GM18505 (cell line): Measurements from ENCODE around the gene ERC1.
A peak's percentile ranks its signal among the peaks of the same experiment; 100 is the strongest.
"Not testable (repeated sequence)": the region's sequence is repeated elsewhere in the genome, so short reads cannot be mapped to it uniquely, and the experiment has no call there.

Experiments
- ATAC-seq: cut with Tn5 transposase; IDR thresholded peaks from one replicate; pipeline ENCODE4 v1.9.1; 2021; ENCODE audit not compliant: unreplicated experiment
- POLR2A ChIP-seq: IDR thresholded peaks from 4 replicates; pipeline ENCODE4 v1.6.1; 2011; ENCODE audit warnings: borderline replicate concordance; ENCODE audit not compliant: insufficient read depth, insufficient read length; ENCODE audit errors: extremely low read depth

The ERC1 gene

DNA sequence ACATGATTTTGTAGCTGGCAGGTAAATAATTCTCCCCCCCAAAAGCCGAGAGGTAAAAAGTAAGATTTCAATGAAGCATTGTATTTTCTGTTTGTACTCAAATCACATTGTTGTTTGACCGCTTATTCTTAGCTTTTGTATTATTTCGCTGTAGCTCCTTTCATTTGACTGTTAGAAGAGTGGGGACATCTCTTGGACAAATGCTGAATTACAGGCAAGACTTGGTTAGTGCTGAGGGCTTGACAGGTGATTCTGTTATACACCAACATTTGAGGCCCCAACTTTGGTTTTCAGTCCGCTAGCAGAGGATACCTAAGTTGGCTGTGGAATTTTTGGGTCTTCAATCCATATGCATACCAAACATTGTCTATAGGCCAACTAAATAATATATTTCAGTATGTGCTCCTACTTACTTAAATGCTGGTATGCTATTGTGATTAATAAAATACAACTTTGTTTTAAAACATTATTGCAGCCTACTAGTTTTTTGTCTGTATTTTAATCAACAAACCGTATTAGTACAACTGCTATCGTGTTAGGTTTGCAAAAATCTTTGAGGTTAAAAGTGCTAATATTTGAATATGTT lies 102.2 kb downstream of the ERC1 start:
- no peak for TF ChIP-seq POLR2A
- ATAC-seq, result no peak

DNA sequence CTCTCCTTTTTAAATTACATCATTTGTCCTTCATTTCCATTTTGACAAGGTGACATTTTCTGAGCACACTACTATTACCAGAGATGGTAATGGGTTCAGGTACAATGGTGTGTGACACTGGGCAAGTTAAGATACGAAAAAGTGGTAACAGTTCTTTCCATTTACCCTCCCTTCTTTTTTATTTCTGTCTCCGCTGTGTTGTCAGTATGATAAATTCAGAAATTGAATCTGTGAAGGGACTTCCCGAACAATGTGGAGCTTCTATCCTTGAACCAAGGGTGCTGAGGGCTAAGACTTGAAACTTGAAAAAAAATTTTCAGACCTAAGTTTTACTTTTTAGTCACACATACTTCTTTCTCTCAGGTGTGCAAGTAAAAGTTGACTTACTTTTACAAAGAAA lies 103.7 kb downstream of the ERC1 start:
- no peak for ATAC-seq
- no peak for TF ChIP-seq POLR2A

DNA sequence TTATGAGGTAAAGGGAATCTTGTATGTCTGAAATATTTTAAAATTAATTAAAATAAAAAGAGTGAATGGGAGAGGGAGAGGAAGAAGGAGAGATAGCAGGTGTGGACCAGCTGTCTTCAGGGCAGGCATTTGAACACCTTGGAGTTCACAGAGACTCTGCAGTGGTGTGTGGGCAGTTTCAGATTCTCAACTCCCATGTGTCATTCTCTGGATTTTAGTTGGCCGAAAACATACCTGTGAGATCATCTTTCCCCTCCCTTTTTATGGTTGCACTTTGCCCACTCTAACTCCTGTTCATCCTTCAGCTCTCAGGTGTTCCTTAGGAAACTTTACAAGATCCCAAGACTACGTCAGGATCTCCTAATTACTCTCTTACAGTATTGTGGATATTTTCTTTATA lies 108.1 kb downstream of the ERC1 start:
- TF ChIP-seq POLR2A, result no peak
- ATAC-seq, result no peak

DNA sequence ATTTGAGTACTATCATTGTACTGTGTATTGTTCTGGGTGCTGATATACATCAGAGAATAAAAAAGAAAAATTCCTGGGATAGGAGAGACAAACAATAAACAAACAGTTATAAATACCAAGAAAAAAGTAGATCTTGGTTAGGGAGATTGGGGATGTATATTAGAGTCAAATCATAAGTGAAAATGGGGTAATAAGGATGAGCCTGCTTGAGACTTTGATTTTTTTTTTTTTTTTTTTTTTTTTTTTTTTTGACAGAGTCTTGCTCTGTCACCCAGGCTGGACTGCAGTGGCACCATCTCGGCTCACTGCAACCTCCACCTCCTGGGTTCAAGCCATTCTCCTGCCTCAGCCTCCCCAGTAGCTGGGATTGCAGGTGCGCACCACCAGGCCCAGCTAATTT lies 108.6 kb downstream of the ERC1 start:
- ATAC-seq, result not testable (repeated sequence)

DNA sequence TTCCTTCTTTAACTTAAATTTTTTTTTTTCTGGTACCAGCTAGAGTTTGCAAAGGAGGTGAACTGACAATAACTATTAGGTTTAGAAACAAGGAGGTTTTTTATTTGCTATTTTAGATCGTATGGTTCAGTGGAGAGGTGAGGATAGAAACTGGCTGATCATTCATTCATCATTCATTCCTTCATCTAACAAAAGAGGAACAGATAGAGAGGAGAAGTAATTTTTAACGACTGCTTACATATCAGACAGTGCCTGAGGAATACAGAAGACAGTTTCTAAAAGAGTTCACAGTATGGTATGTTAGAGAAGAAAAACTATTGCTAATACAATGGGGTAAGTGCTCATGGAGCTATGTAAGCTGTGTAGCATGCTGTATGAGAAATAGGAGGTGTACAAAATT lies 111.1 kb downstream of the ERC1 start:
- TF ChIP-seq POLR2A, result no peak
- ATAC-seq, result no peak

DNA sequence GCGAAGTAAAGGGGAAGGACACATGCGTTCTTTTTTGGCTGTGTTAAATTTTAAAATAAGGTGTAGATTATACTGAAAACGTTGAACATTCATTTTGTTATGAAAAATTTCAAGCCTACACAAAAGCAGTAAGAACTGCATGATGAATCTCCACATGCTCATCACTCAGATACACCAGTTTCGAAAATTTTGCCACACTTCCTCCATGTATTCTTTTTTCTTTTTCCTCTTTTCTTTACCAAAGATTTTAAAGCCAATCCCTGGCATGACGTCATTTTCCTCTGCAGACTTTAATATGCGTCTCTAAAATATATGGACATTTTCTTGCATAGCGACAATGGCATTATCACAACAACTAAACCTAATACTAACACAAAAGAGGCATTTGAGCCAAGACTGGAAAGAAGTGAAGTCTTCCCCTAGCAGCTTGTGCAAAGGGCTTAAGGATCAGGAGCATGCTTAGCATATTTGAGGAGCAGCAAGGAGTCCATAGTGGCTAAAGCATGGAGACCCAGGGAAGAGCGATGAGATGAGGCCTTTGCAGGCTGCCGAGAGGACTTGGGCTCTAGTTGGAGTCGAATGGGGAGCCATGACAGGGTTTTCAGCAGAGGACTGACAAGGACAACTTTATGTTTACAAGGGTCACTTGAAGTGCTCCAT lies 111.9 kb downstream of the ERC1 start:
- ATAC-seq, result no peak
- TF ChIP-seq POLR2A, result no peak

DNA sequence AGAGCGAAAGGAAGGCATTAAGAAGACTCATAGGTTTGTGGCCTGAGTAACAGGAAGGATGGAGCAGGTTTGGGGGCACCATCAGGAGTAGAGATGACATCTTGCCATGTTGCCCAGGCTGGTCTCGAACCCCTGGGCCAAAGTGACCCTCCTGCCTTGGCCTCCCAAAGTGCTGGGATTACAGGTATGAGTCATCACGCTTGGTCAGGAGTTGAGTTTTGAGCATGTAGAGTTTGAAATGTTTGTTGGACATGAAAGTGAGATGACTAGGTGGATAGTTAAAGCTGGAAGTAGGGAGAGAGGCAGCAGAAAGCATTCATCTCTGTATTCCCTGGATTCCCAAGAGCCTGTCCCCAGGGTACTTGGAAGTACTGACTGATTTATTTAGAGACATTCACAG lies 112.6 kb downstream of the ERC1 start:
- no peak for TF ChIP-seq POLR2A
- ATAC-seq, result no peak

DNA sequence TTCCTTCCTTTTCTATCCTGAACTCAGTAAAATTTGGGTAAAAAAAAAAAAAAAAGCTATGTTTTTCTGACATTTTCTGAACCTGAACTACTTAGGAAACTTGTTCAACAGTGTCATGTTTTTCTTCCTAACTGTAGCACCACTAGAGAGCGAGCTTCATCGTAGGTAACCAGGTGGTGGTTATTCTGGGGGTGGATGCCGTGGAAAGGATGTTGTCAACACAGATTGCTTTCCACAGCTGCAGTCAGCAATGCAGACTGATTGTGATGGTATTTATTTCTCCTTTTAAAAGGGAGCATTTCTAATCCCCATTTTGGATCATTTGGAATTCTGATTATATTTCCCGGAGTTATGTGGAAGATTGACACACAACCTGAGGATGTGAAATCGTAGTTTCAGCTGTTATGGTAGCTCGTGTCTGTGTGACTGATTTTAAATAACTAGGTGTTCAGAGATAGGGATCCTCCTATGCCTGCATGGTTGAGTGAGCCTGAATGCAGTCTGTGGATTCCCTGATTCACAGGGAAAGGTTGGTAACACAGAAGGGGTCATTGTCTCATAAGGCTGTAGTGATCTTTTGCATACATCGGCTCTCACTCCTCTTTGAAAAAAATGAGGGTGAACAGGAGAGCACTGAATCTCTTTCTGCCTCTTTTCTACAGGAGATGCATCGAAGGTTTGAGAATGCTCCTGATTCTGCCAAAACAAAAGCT lies 113.2 kb downstream of the ERC1 start:
- no peak for ATAC-seq
- no peak for TF ChIP-seq POLR2A

DNA sequence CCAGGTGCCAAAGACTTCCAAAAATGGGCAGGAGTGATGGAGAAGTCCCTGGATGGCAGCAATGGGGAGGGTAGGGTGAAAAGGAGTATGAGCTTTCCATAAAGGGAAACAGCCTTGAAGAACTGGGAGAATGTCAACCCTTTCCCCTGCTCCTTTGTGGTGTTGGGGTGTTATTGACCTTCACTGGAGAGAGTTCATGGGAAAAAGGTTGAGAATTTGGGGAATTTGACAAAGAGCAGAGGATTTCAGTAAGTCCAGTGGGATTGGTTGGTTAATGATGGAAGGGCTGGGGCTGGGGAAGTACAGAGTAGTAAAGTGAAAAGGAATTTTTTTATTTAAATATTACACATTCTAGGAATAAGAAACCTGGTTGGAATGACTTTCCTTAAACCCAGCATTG lies 116.6 kb downstream of the ERC1 start:
- no peak for TF ChIP-seq POLR2A
- no peak for ATAC-seq

DNA sequence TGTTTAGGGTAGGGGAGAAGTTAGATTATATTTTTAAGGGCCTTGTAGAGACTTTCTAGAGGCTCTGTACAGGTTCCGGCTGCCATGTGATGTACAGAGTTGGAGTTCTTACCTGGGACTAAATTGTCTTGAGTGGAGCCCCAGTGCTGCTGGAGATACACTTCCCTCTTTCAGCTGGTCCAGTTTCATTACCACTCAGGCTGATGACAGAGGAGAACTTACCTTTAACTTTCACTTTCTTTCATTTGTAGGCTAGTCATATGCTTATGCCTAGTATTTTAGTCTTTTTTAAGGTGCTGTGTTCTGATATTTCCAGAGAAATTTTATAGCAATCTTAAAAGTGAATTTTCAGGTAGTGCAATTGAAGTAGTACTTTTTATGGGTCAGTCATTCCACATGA lies 117.3 kb downstream of the ERC1 start:
- peak; percentile 91 for ATAC-seq
- no peak for TF ChIP-seq POLR2A

DNA sequence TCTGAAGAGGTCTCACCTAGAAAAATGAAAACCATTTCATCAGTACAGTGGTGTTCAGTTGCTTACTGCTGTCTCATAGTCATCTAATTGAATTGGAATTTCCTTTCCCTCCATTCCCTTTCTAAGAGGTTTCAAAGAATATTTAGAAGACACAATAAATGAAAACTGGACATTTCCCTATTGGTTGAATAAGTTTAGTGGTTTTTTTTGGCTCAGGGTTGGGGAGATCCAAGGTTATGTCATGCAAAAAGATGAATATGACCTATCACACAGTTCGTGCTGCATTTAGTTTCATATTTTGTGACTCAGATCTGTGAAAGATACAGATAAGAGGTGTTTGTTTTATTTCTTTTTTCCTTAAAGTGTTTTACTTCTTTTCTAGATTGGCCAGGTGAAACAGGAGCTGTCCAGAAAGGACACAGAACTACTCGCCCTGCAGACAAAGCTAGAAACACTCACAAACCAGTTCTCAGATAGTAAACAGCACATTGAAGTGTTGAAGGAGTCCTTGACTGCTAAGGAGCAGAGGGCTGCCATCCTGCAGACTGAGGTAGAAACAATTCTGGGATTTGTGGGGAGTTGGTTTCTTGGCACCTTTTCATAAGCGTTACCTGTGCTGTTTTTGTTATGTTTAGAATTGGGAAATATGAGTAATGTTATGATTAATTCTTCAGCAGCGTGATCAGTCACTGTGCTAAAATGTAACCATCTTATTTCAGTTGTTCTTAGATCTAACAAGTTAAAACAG lies 124.6 kb downstream of the ERC1 start:
- ATAC-seq, result no peak
- no peak for TF ChIP-seq POLR2A

DNA sequence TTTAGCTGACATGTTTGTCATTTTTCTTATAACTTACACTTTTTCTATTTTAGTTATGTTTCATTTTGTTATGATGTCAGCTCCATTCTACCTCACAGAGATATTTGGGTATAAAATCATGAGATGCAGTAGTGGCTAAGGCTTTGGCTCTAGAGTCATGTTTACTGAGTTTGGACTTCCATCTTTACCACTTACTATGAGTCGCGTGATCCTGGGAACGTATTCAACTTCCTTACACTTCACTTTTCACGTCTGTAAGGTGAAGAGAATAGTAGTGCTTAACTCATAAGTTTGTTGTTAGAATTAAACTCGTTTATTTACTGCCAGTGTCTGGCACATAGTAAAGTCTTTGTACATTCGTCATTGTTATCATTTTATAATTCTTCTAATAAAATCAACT lies 126.3 kb downstream of the ERC1 start:
- ATAC-seq, result no peak
- no peak for TF ChIP-seq POLR2A

DNA sequence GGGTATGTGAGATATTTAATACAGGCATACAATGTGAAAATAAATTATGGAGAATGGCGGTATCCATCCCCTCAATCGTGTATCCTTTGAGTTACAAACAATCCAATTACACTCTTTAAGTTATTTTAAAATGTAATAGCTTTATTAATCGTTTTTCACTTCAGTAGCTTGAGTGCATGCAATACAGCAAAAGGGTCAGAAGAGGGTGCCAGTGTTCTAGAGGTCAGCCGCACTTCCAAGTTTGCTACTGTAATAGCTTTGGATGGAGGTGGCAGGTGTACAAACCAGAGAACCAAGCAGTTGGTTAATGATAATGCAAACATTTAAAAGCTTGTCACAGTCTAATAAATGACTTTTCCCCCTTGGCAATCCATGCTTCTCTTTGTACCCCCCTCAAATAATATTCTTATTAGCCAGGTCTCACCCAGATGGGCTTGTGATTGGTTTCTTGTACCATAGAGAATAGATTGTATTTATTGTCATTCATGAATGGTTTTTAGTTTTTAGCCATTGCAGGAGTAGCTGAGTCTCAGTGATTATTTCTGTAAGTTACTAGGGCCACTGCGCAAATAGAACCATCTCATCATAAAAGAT lies 127.0 kb downstream of the ERC1 start:
- no peak for TF ChIP-seq POLR2A
- ATAC-seq, result no peak
